ENCODE data around the gene BCR.

BCR gene

GRCh38 chr22:23272371-23272770, 92.1 kb downstream of the BCR start:
- no peak for DNase-seq (ENCODE audit: low read depth in 1 of 2, low spot score in 1 of 2)
- H3K27me3 ChIP-seq (ENCODE audit: insufficient read depth, poor library complexity, severe bottlenecking) = no peaks in the 10 kb centered on the region

DNA sequence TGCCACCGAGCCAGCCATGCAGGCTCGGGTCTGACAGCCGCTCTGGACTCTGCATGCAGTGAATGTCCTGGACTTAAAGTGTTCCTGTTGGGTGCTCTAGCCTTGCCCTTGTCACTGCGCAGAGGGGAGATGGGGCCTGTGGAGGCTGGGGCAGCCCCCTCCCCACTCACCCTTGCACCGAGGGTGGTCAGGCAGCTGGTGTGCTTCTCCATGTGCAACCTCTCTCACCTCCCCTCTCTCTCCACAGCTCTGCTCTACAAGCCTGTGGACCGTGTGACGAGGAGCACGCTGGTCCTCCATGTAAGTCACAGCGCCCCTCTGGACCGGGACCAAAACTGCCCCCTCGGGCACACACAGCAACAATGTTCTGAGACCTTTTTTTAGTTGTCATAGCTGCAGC, 92.5 kb downstream of the BCR start:
- H3K27ac ChIP-seq (replicated peaks) = no peak overlapping the region
- TF ChIP-seq REST (IDR thresholded peaks at IDR 0.05; ENCODE audit: insufficient replicate concordance, low read depth) = no peak
- no peak for TF ChIP-seq POLR2AphosphoS5 (IDR thresholded peaks at IDR 0.05; ENCODE audit: low read depth)
- TF ChIP-seq CTCF (IDR thresholded peaks at IDR 0.05; ENCODE audit: insufficient read depth, low read length) = no peak
- no peak for TF ChIP-seq GABPA (IDR thresholded peaks at IDR 0.05; ENCODE audit: low read depth)
- no peak for DNase-seq (ENCODE audit: low read depth in 1 of 2, low spot score in 1 of 2)
- H3K27me3 ChIP-seq (ENCODE audit: insufficient read depth, poor library complexity, severe bottlenecking) = no peaks in the 10 kb centered on the region
- H3K4me3 ChIP-seq (replicated peaks; ENCODE audit: insufficient read depth, low read length) = no peak overlapping the region

More at GRCh38 chr22:23272371-23272770, 92.1 kb downstream of the BCR start:
- no peak for TF ChIP-seq POLR2AphosphoS5 (IDR thresholded peaks at IDR 0.05; ENCODE audit: low read depth)
- TF ChIP-seq SPI1 (IDR thresholded peaks at IDR 0.05; ENCODE audit: borderline replicate concordance, low read depth) = no peak
- no peak overlapping the region for H3K4me3 ChIP-seq (replicated peaks; ENCODE audit: insufficient read depth, low read length)
- no peak overlapping the region for H3K27ac ChIP-seq (replicated peaks)

DNA sequence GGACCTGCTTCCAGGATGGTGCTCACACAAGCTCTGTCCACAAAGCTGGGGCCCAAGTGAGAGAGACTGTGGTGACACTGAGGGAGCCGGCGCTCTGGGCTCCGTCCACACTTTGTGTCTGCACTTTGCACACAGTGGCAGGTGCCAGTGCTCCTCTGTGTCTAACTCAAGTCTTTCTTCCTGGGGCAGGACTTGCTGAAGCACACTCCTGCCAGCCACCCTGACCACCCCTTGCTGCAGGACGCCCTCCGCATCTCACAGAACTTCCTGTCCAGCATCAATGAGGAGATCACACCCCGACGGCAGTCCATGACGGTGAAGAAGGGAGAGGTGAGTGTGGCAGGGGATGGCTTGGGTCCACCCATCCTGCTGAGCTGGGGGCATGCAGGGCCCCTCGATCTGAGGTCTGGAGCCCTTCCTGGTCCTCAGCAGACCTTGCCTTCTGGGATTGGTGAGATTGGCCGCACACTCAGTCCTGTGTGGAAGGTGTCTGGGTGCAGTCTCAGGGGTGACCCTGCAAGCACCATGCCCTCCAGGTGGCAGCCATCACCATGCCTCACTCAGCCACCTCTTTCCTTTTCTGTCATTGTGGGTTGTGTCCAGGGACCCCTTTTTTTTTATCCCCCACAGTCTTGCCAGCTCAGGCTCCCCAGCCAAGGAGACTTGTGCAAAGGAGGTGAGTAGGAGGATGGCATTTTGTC, 93.3 kb downstream of the BCR start:
- Histone ChIP-seq H3K4me3 (replicated peaks; ENCODE audit: insufficient read depth, low read length) (no peak overlapping the region), H3K27me3 (ENCODE audit: insufficient read depth, poor library complexity, severe bottlenecking) (no peaks in the 10 kb centered on the region), H3K27ac (replicated peaks) (no peak overlapping the region)
- DNase-seq (ENCODE audit: low read depth in 1 of 2, low spot score in 1 of 2) = no peak
- TF ChIP-seq GABPA (IDR thresholded peaks at IDR 0.05; ENCODE audit: low read depth) = no peak

GRCh38 chr22:23274146-23274526, 93.8 kb downstream of the BCR start:
- no peak for DNase-seq (ENCODE audit: low read depth in 1 of 2, low spot score in 1 of 2)
- TF ChIP-seq GABPA (IDR thresholded peaks at IDR 0.05; ENCODE audit: low read depth) (no peak), POLR2AphosphoS5 (IDR thresholded peaks at IDR 0.05; ENCODE audit: low read depth) (no peak), SPI1 (IDR thresholded peaks at IDR 0.05; ENCODE audit: borderline replicate concordance, low read depth) (no peak), CTCF (IDR thresholded peaks at IDR 0.05; ENCODE audit: insufficient read depth, low read length) (no peak), REST (IDR thresholded peaks at IDR 0.05; ENCODE audit: insufficient replicate concordance, low read depth) (no peak)
- no peaks in the 10 kb centered on the region for H3K27me3 ChIP-seq (ENCODE audit: insufficient read depth, poor library complexity, severe bottlenecking)
- H3K4me3 ChIP-seq (replicated peaks; ENCODE audit: insufficient read depth, low read length) = no peak overlapping the region
- no peak overlapping the region for H3K27ac ChIP-seq (replicated peaks)
